Testis (tissue), 3 donors: ENCODE measurements around the gene IRF7. TPM values are rescaled to one million over a fixed set of nuclear protein-coding genes. Genes with fewer than 3 reads are reported as not detected.

Experiments used
- DNase-seq: peaks from one replicate; pipeline ENCODE4 v3.0.0-alpha.2; 2019
- H3K27ac ChIP-seq, 2 donors: fragments of 200-600 bp; sonication (generic); one replicate each; pipeline ENCODE4 v1.5.1; 2019
- H3K27me3 ChIP-seq: fragments of 200-600 bp; sonication (generic); one replicate; pipeline ENCODE4 v1.5.1; 2019
- H3K36me3 ChIP-seq: fragments of 200-600 bp; sonication (generic); one replicate; pipeline ENCODE4 v1.5.1; 2017; ENCODE audit warnings: low read depth; ENCODE audit errors: missing control alignments
- H3K4me1 ChIP-seq: fragments of 200-600 bp; sonication (generic); one replicate; pipeline ENCODE4 v1.5.1; 2019
- H3K4me3 ChIP-seq, 2 donors: fragments of 200-600 bp; sonication (generic); one replicate each; pipeline ENCODE4 v1.5.1; 2017 to 2019
- H3K9me3 ChIP-seq: fragments of 200-600 bp; sonication (generic); one replicate; pipeline ENCODE4 v1.5.1; 2017
- CTCF ChIP-seq, 3 experiments: fragments of 450-650 bp in 2 of 3; fragments of 200-600 bp in 1 of 3; sonication (generic) in 1 of 3; IDR thresholded peaks; one replicate each; pipeline ENCODE4 v1.5.1; 2016 to 2019; ENCODE audit warnings: antibody characterized with exemption in 3 of 3, mild to moderate bottlenecking in 2 of 3, moderate library complexity in 1 of 3
- POLR2A ChIP-seq: fragments of 450-650 bp; IDR thresholded peaks from one replicate; pipeline ENCODE4 v1.6.1; 2017; ENCODE audit warnings: antibody characterized with exemption, mild to moderate bottlenecking, moderate library complexity
- WGBS, 2 donors: methylation state at CpG; one replicate each; pipeline ENCODE4 v1.1.5; 2018; 5-methylcytosine and 5-hydroxymethylcytosine counted together
- intact Hi-C: fragments of 100-400 bp; cut with DNase I; formaldehyde crosslinking; loops from one replicate; pipeline ENCODE4 v1.15.1; 2023; ENCODE audit warnings: low total_unique reads
- polyA plus RNA-seq: library from polyadenylated mRNA; stranded (reverse); fragments of 350-450 nt; fragmentation: Illumina TruSeq; extraction: RNeasy Lipid Tissue Mini Kit (QIAGEN cat#74804); gene quantifications from one replicate; pipeline ENCODE4 v1.2.3, GENCODE V29; 2014; ENCODE audit warnings: low read depth, low replicate concordance; ENCODE audit not compliant: insufficient read depth
- total RNA-seq, 2 donors: library from RNA; depleted of rRNA; stranded (reverse); fragments of >200 nt; gene quantifications; one replicate each; pipeline ENCODE4 v1.2.3, GENCODE V29; 2016

Gene IRF7
- total and polyA plus RNA-seq, 3 donors from 2014 or later: 9.9 to 30.1 (median 13.0) TPM

GRCh38 chr11:620935-621814, 5.4 kb upstream of the IRF7 start:
- WGBS, 2 donors: 81 to 90% methylated on average over 17 to 42 of the region's 45 CpGs
- DNase-seq: no peak
- no peaks in the 10 kb centered on the region for H3K36me3 ChIP-seq

GRCh38 chr11:620201-620600, 4.5 kb upstream of the IRF7 start:
- Histone ChIP-seq H3K27ac (no peak overlapping the region), H3K4me1 (peaks cover under 1% of the 10 kb centered on the region), H3K27me3 (no peaks in the 10 kb centered on the region), H3K36me3 (no peaks in the 10 kb centered on the region), H3K9me3 (no peaks in the 10 kb centered on the region), H3K4me3 (no peak overlapping the region)
- WGBS, 2 donors: 95 to 97% methylated on average over 13 of the region's 13 CpGs
- intact Hi-C loops: no loop called here
- no peak for TF ChIP-seq POLR2A
- TF ChIP-seq CTCF (IDR thresholded peaks at IDR 0.05): no peak
- DNase-seq: no peak

More at GRCh38 chr11:620935-621814, 5.4 kb upstream of the IRF7 start:
- intact Hi-C loops: no loop called here
- Histone ChIP-seq H3K27me3 (no peaks in the 10 kb centered on the region), H3K27ac (no peak overlapping the region), H3K4me1 (no peaks in the 10 kb centered on the region), H3K9me3 (no peaks in the 10 kb centered on the region), H3K4me3 (no peak overlapping the region)
- TF ChIP-seq POLR2A: no peak

- Histone ChIP-seq H3K27ac (no peak overlapping the region), H3K9me3 (no peaks in the 10 kb centered on the region), H3K36me3 (no peaks in the 10 kb centered on the region), H3K4me3 (no peak overlapping the region), H3K4me1 (peaks cover 6% of the 10 kb centered on the region), H3K27me3 (no peaks in the 10 kb centered on the region)
- intact Hi-C loops: no loop called here
- TF ChIP-seq CTCF (IDR thresholded peaks at IDR 0.05) (no peak), POLR2A (no peak)
- DNase-seq: no peak
- 87 to 91% methylated on average over 3 to 22 of the region's 22 CpGs for WGBS, 2 donors
Observed at GRCh38 chr11:619628-620050, 3.9 kb upstream of the IRF7 start.

- no peaks in the 10 kb centered on the region for H3K9me3 ChIP-seq
- no peak for DNase-seq
- 81 to 92% methylated on average over 4 to 23 of the region's 24 CpGs for WGBS, 2 donors
- no peaks in the 10 kb centered on the region for H3K36me3 ChIP-seq
- peaks cover 12% of the 10 kb centered on the region for H3K4me1 ChIP-seq
- intact Hi-C loops: no loop called here
- no peak overlapping the region for H3K27ac ChIP-seq
- no peaks in the 10 kb centered on the region for H3K27me3 ChIP-seq
- no peak overlapping the region for H3K4me3 ChIP-seq
- TF ChIP-seq POLR2A (no peak), CTCF (IDR thresholded peaks at IDR 0.05) (no peak)
Observed at GRCh38 chr11:618856-619627, 3.3 kb upstream of the IRF7 start.
